Transverse colon (tissue), 4 donors: ENCODE measurements around the gene SWAP70. TPM values are rescaled to one million over a fixed set of nuclear protein-coding genes. Genes with fewer than 3 reads are reported as not detected.
A peak's percentile ranks its signal among the peaks of the same experiment; 100 is the strongest.

Experiments used
- DNase-seq: peaks from one replicate; pipeline ENCODE4 v3.0.0-alpha.2; 2019
- H3K27ac ChIP-seq, 4 donors: fragments of 200-600 bp; sonication (generic); 2 replicates each; pipeline ENCODE4 v1.5.1; 2016 to 2018; ENCODE audit warnings: inconsistent platforms in 4 of 4
- H3K27me3 ChIP-seq: fragments of 200-600 bp; sonication (generic); 2 replicates; pipeline ENCODE4 v1.5.1; 2017; ENCODE audit warnings: inconsistent platforms
- H3K36me3 ChIP-seq, 4 donors: fragments of 200-600 bp; sonication (generic); 2 replicates each; pipeline ENCODE4 v1.5.1; 2017 to 2019; ENCODE audit warnings: inconsistent platforms in 4 of 4
- H3K4me1 ChIP-seq, 4 donors: fragments of 200-600 bp; sonication (generic); 2 replicates each; pipeline ENCODE4 v1.5.1; 2017 to 2020; ENCODE audit warnings: inconsistent platforms in 4 of 4
- H3K4me3 ChIP-seq, 4 donors: fragments of 200-600 bp; sonication (generic); 1 replicate in 1 of 4; 2 replicates in 3 of 4; pipeline versions ENCODE4 v1.5.1 to v1.6.1; 2017 to 2019; ENCODE audit warnings: inconsistent platforms in 4 of 4
- H3K9me3 ChIP-seq, 2 donors: fragments of 200-600 bp; sonication (generic); 2 replicates each; pipeline ENCODE4 v1.5.1; 2017 to 2019; ENCODE audit warnings: inconsistent platforms in 2 of 2
- CTCF ChIP-seq, 5 experiments: fragments of 200-600 bp in 3 of 5; fragments of 450-650 bp in 2 of 5; sonication (generic) in 3 of 5; IDR thresholded peaks; 1 replicate in 2 of 5; 2 replicates in 3 of 5; pipeline ENCODE4 v1.5.1; 2016 to 2017; ENCODE audit warnings: antibody characterized with exemption in 5 of 5, inconsistent platforms in 3 of 5, mild to moderate bottlenecking in 2 of 5, moderate library complexity in 1 of 5
- EP300 ChIP-seq: sonication (generic); formaldehyde crosslinking; IDR thresholded peaks from one replicate; pipeline ENCODE4 v1.6.1; 2017; ENCODE audit warnings: antibody characterized with exemption, low read depth
- POLR2A ChIP-seq: fragments of 450-650 bp; IDR thresholded peaks from one replicate; pipeline ENCODE4 v1.6.1; 2016; ENCODE audit warnings: antibody characterized with exemption, mild to moderate bottlenecking, moderate library complexity
- POLR2AphosphoS5 ChIP-seq, 3 donors: sonication (generic); formaldehyde crosslinking; IDR thresholded peaks; one replicate each; pipeline ENCODE4 v1.6.1; 2016; ENCODE audit warnings: antibody characterized with exemption in 3 of 3
- WGBS, 2 donors: methylation state at CpG; one replicate each; pipeline ENCODE4 v1.1.5; 2018; ENCODE audit warnings: low coverage in 1 of 2; 5-methylcytosine and 5-hydroxymethylcytosine counted together
- in situ Hi-C, 4 donors: fragments of 200-750 bp; cut with MboI; loops; one replicate each; pipeline versions ENCODE4 v1.15.0 to v1.15.1; 2017; ENCODE audit warnings: low sequenced_read_pairs in 3 of 4, low pct_ligation_motif_present in 1 of 4, low pct_unique_long_range_greater_than_20kb in 1 of 4
- intact Hi-C: fragments of 100-400 bp; cut with DNase I; formaldehyde crosslinking; loops from one replicate; pipeline ENCODE4 v1.15.1; 2023; ENCODE audit warnings: low total_unique reads
- total RNA-seq, 4 donors: library from RNA; depleted of rRNA; stranded (reverse); fragments of >200 nt; gene quantifications; one replicate each; pipeline ENCODE4 v1.1.0, GENCODE V29; 2016

Gene SWAP70
- total RNA-seq, 4 donors from 2014 or later, result 18.8 to 52.5 (median 29.1) TPM

GRCh38 chr11:9735919-9736318 lies 72.0 kb downstream of the SWAP70 start:
- intact Hi-C loops, result no loop called here
- Histone ChIP-seq H3K27ac (no peak overlapping the region), H3K27me3 (no peaks in the 10 kb centered on the region), H3K4me3 (no peak overlapping the region), H3K9me3 (no peaks in the 10 kb centered on the region), H3K36me3 (peaks cover 0 to 26% (median 10%) of the 10 kb centered on the region in 4 donors), H3K4me1 (peaks cover 0 to 20% (median 4%) of the 10 kb centered on the region in 4 donors)
- TF ChIP-seq POLR2A (no peak), CTCF (IDR thresholded peaks at IDR 0.05) (no peak), POLR2AphosphoS5 (IDR thresholded peaks at IDR 0.05) (no peak), EP300 (no peak)
- no peak for DNase-seq
- WGBS, 2 donors, result 82 to 93% methylated on average over 2 of the region's 2 CpGs
- in situ Hi-C loops, result no loop called here

GRCh38 chr11:9736365-9736764 lies 72.5 kb downstream of the SWAP70 start:
- intact Hi-C loops (no loop called here), in situ Hi-C loops (no loop called here)
- WGBS, 2 donors, result 85% methylated on average over 2 of the region's 2 CpGs; no CpG with 5 or more reads in 1 of the 2 donors
- Histone ChIP-seq H3K9me3 (no peaks in the 10 kb centered on the region), H3K36me3 (peaks cover 0 to 31% (median 11%) of the 10 kb centered on the region in 4 donors), H3K4me1 (peaks cover 0 to 20% (median 4%) of the 10 kb centered on the region in 4 donors), H3K27ac (no peak overlapping the region), H3K27me3 (no peaks in the 10 kb centered on the region), H3K4me3 (no peak overlapping the region)
- DNase-seq, result no peak
- TF ChIP-seq CTCF (IDR thresholded peaks at IDR 0.05) (no peak), POLR2A (no peak), POLR2AphosphoS5 (IDR thresholded peaks at IDR 0.05) (no peak), EP300 (no peak)

- in situ Hi-C loops (no loop called here), intact Hi-C loops (no loop called here)
- H3K4me1 ChIP-seq, result peaks cover 0 to 20% (median 4%) of the 10 kb centered on the region in 4 donors
- no peak overlapping the region for H3K4me3 ChIP-seq
- TF ChIP-seq POLR2A (no peak), POLR2AphosphoS5 (IDR thresholded peaks at IDR 0.05) (peak in 1 of 3 donors; percentile 11)
- H3K9me3 ChIP-seq, result no peaks in the 10 kb centered on the region
- peak overlapping the region in 2 of 4 donors; percentile 4 to 25 for H3K27ac ChIP-seq
- no peaks in the 10 kb centered on the region for H3K27me3 ChIP-seq
- peak; percentile 30 for DNase-seq
- 44 to 55% methylated on average over 2 to 3 of the region's 3 CpGs for WGBS, 2 donors
- peaks cover 0 to 34% (median 12%) of the 10 kb centered on the region in 4 donors for H3K36me3 ChIP-seq
Measured at GRCh38 chr11:9738116-9738515, 74.2 kb downstream of the SWAP70 start.

GRCh38 chr11:9738707-9739106 lies 74.8 kb downstream of the SWAP70 start:
- Histone ChIP-seq H3K36me3 (peaks cover 0 to 31% (median 10%) of the 10 kb centered on the region in 4 donors), H3K9me3 (no peaks in the 10 kb centered on the region), H3K27me3 (no peaks in the 10 kb centered on the region), H3K4me1 (peaks cover 0 to 20% (median 4%) of the 10 kb centered on the region in 4 donors), H3K4me3 (no peak overlapping the region), H3K27ac (peak overlapping the region in 3 of 4 donors; percentile 4 to 51 (median 30))
- TF ChIP-seq POLR2A, result no peak
- TF ChIP-seq POLR2AphosphoS5 (IDR thresholded peaks at IDR 0.05), result no peak
- no peak for TF ChIP-seq EP300
- no peak for TF ChIP-seq CTCF (IDR thresholded peaks at IDR 0.05)
- no peak for DNase-seq
- WGBS, 2 donors, result 87 to 100% methylated on average over 1 of the region's 1 CpG
- intact Hi-C loops (no loop called here), in situ Hi-C loops (no loop called here)
